H9 (cell line): ENCODE results near the gene CYB5R3. TPM values are rescaled to one million over a fixed set of nuclear protein-coding genes. Genes with fewer than 3 reads are reported as not detected.
A peak's percentile ranks its signal among the peaks of the same experiment; 100 is the strongest.
"Not testable (repeated sequence)": the region's sequence is repeated elsewhere in the genome, so short reads cannot be mapped to it uniquely, and the experiment has no call there.

Source experiments
- DNase-seq: peaks from one replicate; pipeline ENCODE4 v3.0.0-alpha.2; 2017
- H2AFZ ChIP-seq: one replicate; pipeline ENCODE4 v1.6.1; 2013; ENCODE audit warnings: mild to moderate bottlenecking, low read length, control low read depth, moderate library complexity
- H2AK5ac ChIP-seq: 2 replicates; pipeline ENCODE4 v1.6.1; 2013; ENCODE audit warnings: low read length, control low read depth, mixed read lengths; ENCODE audit not compliant: insufficient read length
- H2BK120ac ChIP-seq: one replicate; pipeline ENCODE4 v1.6.1; 2013; ENCODE audit warnings: low read depth, mild to moderate bottlenecking, low read length, control low read depth, inconsistent platforms; ENCODE audit not compliant: poor library complexity, severe bottlenecking
- H2BK12ac ChIP-seq: 2 replicates; pipeline ENCODE4 v1.6.1; 2013; ENCODE audit warnings: low read length, control low read depth, mixed read lengths, low read depth; ENCODE audit not compliant: insufficient read length
- H2BK15ac ChIP-seq: 2 replicates; pipeline ENCODE4 v1.6.1; 2013; ENCODE audit warnings: low read depth, low read length, control low read depth
- H2BK20ac ChIP-seq: one replicate; pipeline ENCODE4 v1.6.1; 2013; ENCODE audit warnings: low read depth, mild to moderate bottlenecking, low read length, control low read depth, inconsistent platforms; ENCODE audit not compliant: poor library complexity, severe bottlenecking
- H2BK5ac ChIP-seq: 2 replicates; pipeline ENCODE4 v1.6.1; 2013; ENCODE audit warnings: low read length, control low read depth, mixed read lengths; ENCODE audit not compliant: insufficient read length
- H3K14ac ChIP-seq: 2 replicates; pipeline ENCODE4 v1.6.1; 2013; ENCODE audit warnings: low read length, control low read depth; ENCODE audit not compliant: insufficient read depth
- H3K18ac ChIP-seq: 2 replicates; pipeline ENCODE4 v1.6.1; 2013; ENCODE audit warnings: low read depth, mild to moderate bottlenecking, mixed read lengths, low read length, control low read depth; ENCODE audit not compliant: insufficient read length
- H3K23ac ChIP-seq: 2 replicates; pipeline ENCODE4 v1.6.1; 2013; ENCODE audit warnings: low read length, control low read depth, mixed read lengths, low read depth; ENCODE audit not compliant: insufficient read length
- H3K23me2 ChIP-seq: 2 replicates; pipeline ENCODE4 v1.6.1; 2013; ENCODE audit warnings: low read depth, mild to moderate bottlenecking, mixed read lengths, low read length, control low read depth; ENCODE audit not compliant: insufficient read length, poor library complexity, severe bottlenecking
- H3K27ac ChIP-seq: 2 replicates; pipeline ENCODE4 v1.5.1; 2013; ENCODE audit warnings: low read length, control low read depth, mixed read lengths, low read depth; ENCODE audit not compliant: insufficient read length
- H3K27me3 ChIP-seq: 2 replicates; pipeline ENCODE4 v1.6.1; 2013; ENCODE audit warnings: low read length, control low read depth, inconsistent platforms; ENCODE audit not compliant: insufficient read depth
- H3K4ac ChIP-seq: 2 replicates; pipeline ENCODE4 v1.6.1; 2013; ENCODE audit warnings: low read depth, mild to moderate bottlenecking, control low read depth, inconsistent platforms, low read length, moderate library complexity
- H3K4me1 ChIP-seq: 2 replicates; pipeline ENCODE4 v1.6.1; 2013; ENCODE audit warnings: low read length, control low read depth, inconsistent platforms; ENCODE audit not compliant: insufficient read depth
- H3K4me2 ChIP-seq: 2 replicates; pipeline ENCODE4 v1.6.1; 2013; ENCODE audit warnings: low read length, control low read depth, mixed read lengths; ENCODE audit not compliant: insufficient read length, insufficient read depth
- H3K56ac ChIP-seq: 2 replicates; pipeline ENCODE4 v1.6.1; 2013; ENCODE audit warnings: low read depth, mild to moderate bottlenecking, mixed read lengths, low read length, control low read depth; ENCODE audit not compliant: insufficient read length
- H3K79me1 ChIP-seq: 2 replicates; pipeline ENCODE4 v1.6.1; 2013; ENCODE audit warnings: low read depth, mild to moderate bottlenecking, moderate library complexity, low read length, control low read depth, inconsistent platforms; ENCODE audit not compliant: insufficient read depth, poor library complexity, severe bottlenecking
- H3K79me2 ChIP-seq: 2 replicates; pipeline ENCODE4 v1.6.1; 2013; ENCODE audit warnings: low read length, control low read depth, inconsistent platforms; ENCODE audit not compliant: insufficient read depth
- H3K9ac ChIP-seq: 2 replicates; pipeline ENCODE4 v1.6.1; 2013; ENCODE audit warnings: low read length, control low read depth, mixed read lengths; ENCODE audit not compliant: insufficient read length; ENCODE audit errors: extremely low read depth
- H3K9me3 ChIP-seq: one replicate; pipeline ENCODE4 v1.6.1; 2013; ENCODE audit warnings: low read depth, low read length, inconsistent platforms; ENCODE audit not compliant: control insufficient read depth
- H3T11ph ChIP-seq: one replicate; pipeline ENCODE4 v1.6.1; 2013; ENCODE audit warnings: mild to moderate bottlenecking, low read length, control low read depth, inconsistent platforms
- H4K20me1 ChIP-seq: one replicate; pipeline ENCODE4 v1.6.1; 2013; ENCODE audit not compliant: control insufficient read depth, insufficient read length, insufficient read depth
- H4K5ac ChIP-seq: 2 replicates; pipeline ENCODE4 v1.6.1; 2013; ENCODE audit warnings: low read depth, mild to moderate bottlenecking, mixed read lengths, low read length, control low read depth; ENCODE audit not compliant: insufficient read length
- H4K8ac ChIP-seq: replicated peaks from 2 replicates; pipeline ENCODE4 v1.6.1; 2013; ENCODE audit warnings: low read length, control low read depth, mixed read lengths, low read depth; ENCODE audit not compliant: insufficient read length
- H4K91ac ChIP-seq: 2 replicates; pipeline ENCODE4 v1.6.1; 2013; ENCODE audit warnings: low read depth, mild to moderate bottlenecking, moderate library complexity, mixed read lengths, low read length, control low read depth; ENCODE audit not compliant: insufficient read length
- H3K27ac Mint-ChIP-seq, 3 experiments: 2 replicates in 2 of 3; 3 replicates in 1 of 3; pipeline ENCODE4 v1.8.0; 2020 to 2021; ENCODE audit warnings: mixed read lengths in 3 of 3, mild to moderate bottlenecking in 1 of 3, moderate library complexity in 1 of 3
- H3K27me3 Mint-ChIP-seq: 2 replicates; pipeline ENCODE4 v1.8.0; 2021; ENCODE audit warnings: low read depth, mild to moderate bottlenecking, moderate library complexity, mixed read lengths
- H3K36me3 Mint-ChIP-seq, 3 experiments: 2 replicates in 2 of 3; 3 replicates in 1 of 3; pipeline ENCODE4 v1.8.0; 2020 to 2021; ENCODE audit warnings: low read depth in 3 of 3, mixed read lengths in 3 of 3; ENCODE audit not compliant: insufficient read depth in 1 of 3
- H3K4me1 Mint-ChIP-seq, 2 experiments: 2 replicates each; pipeline ENCODE4 v1.8.0; 2020; ENCODE audit warnings: mixed read lengths in 2 of 2
- H3K4me3 Mint-ChIP-seq, 2 experiments: 2 replicates in 1 of 2; 3 replicates in 1 of 2; pipeline ENCODE4 v1.8.0; 2020 to 2021; ENCODE audit warnings: mild to moderate bottlenecking in 2 of 2, mixed read lengths in 2 of 2, moderate library complexity in 1 of 2
- H3K9me3 Mint-ChIP-seq, 2 experiments: 2 replicates in 1 of 2; 3 replicates in 1 of 2; pipeline ENCODE4 v1.8.0; 2020; ENCODE audit warnings: mild to moderate bottlenecking in 2 of 2, mixed read lengths in 2 of 2, moderate library complexity in 1 of 2
- WGBS: extraction: QIAGEN DNeasy Blood & Tissue Kit; methylation state at CpG from one replicate; pipeline ENCODE4 v1.1.7; 2013; ENCODE audit warnings: missing lambda C conversion rate, low lambda C conversion rate, mixed read lengths; ENCODE audit not compliant: insufficient read length; ENCODE audit errors: extremely low coverage; 5-methylcytosine and 5-hydroxymethylcytosine counted together
- total RNA-seq: library from RNA; stranded (reverse); gene quantifications from 2 replicates; pipeline ENCODE4 v1.2.1, GENCODE V29; 2021

The CYB5R3 gene
- total RNA-seq, 1 experiment from 2014 or later = 97.4 TPM

DNA sequence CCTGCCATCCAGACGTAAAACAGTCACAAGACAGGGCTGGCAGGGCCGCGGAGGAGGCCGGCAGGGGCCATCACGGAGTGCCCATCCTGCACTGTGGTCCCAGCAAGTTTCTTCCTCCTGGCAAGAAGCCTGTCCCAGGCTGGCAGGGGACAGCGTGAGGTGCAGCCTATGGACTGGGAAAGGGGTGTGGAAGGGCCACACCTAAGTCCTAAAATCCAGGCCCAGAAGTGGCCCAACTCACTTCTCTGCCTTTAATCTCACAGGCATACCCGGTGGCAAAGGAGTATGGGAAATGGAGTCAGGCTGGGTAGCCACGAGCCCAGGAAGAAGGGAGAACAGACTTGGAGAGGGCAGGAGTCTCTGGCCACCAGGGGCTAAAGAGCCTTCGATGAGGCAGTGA lies 78.6 kb downstream of the CYB5R3 start:
- H2BK120ac ChIP-seq, H4K91ac ChIP-seq, H4K8ac ChIP-seq, H2AK5ac ChIP-seq, H2BK12ac ChIP-seq, H2BK15ac ChIP-seq, H3K9me3 Mint-ChIP-seq, DNase-seq, H2BK5ac ChIP-seq, H3K4me3 Mint-ChIP-seq, H3K9me3 ChIP-seq, H3K23me2 ChIP-seq, H3K56ac ChIP-seq, H3K27me3 ChIP-seq, H2AFZ ChIP-seq, H3K27ac ChIP-seq, H4K5ac ChIP-seq, H3K4ac ChIP-seq, H3K79me1 ChIP-seq, H3K4me1 ChIP-seq, H3K79me2 ChIP-seq, H3T11ph ChIP-seq, H3K4me2 ChIP-seq, H2BK20ac ChIP-seq, H3K27me3 Mint-ChIP-seq, H3K9ac ChIP-seq, H3K23ac ChIP-seq, H3K14ac ChIP-seq, H4K20me1 ChIP-seq, H3K18ac ChIP-seq: not testable (repeated sequence)
- Mint-ChIP-seq H3K4me1 (peaks cover 3 to 11% of the 10 kb centered on the region in 2 experiments; a peak in 3 of 4 replicates), H3K36me3 (peaks cover 16 to 40% (median 27%) of the 10 kb centered on the region in 3 experiments), H3K27ac (peak overlapping the region in 1 of 3 experiments; percentile 79; a peak in 1 of 7 replicates)
- no CpG with 5 or more reads among the region's 9 CpGs for WGBS

DNA sequence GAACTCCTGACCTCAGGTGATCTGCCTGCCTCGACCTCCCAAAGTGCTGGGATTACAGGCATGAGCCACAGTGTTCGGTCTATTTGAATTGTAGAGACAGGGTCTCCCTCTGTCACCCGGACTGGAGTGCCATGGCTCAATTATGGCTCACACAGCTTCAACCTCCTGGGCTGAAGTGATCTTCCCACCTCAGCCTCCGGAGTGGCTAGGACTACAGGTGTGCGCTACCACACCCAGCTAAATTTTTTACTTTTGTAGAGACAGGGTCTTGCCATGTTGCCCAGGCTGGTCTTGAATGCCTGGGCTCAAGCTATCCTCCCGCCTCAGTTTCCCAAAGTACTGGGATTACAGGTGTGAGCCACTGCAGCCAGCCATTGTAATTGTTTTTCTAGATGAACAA lies 81.2 kb downstream of the CYB5R3 start:
- H3K27me3 Mint-ChIP-seq = peaks cover 17% of the 10 kb centered on the region
- not testable (repeated sequence) for H3K23ac ChIP-seq, H3K14ac ChIP-seq, H3K79me1 ChIP-seq, H3K9ac ChIP-seq, H3T11ph ChIP-seq, H3K9me3 Mint-ChIP-seq, H2AFZ ChIP-seq, H4K8ac ChIP-seq, H4K91ac ChIP-seq, H3K4me1 ChIP-seq, H2BK15ac ChIP-seq, H3K18ac ChIP-seq, H2BK120ac ChIP-seq, DNase-seq, H3K27ac ChIP-seq, H2BK12ac ChIP-seq, H3K4me2 ChIP-seq, H3K4me3 Mint-ChIP-seq, H3K79me2 ChIP-seq, H3K27ac Mint-ChIP-seq, H2AK5ac ChIP-seq, H3K9me3 ChIP-seq, H2BK5ac ChIP-seq, H2BK20ac ChIP-seq, H3K23me2 ChIP-seq, H4K5ac ChIP-seq, H4K20me1 ChIP-seq, H3K56ac ChIP-seq, H3K27me3 ChIP-seq, H3K4ac ChIP-seq
- peaks cover 9 to 24% (median 20%) of the 10 kb centered on the region in 3 experiments; a peak in 6 of 7 replicates for H3K36me3 Mint-ChIP-seq
- WGBS = no CpG with 5 or more reads among the region's 6 CpGs
- H3K4me1 Mint-ChIP-seq = peaks cover 3 to 11% of the 10 kb centered on the region in 2 experiments; a peak in 3 of 4 replicates
